Measurements from ENCODE around the gene CERS6. TPM values are rescaled to one million over a fixed set of nuclear protein-coding genes. Genes with fewer than 3 reads are reported as not detected.

Gene CERS6
- total and polyA plus RNA-seq, 3 donors from 2014 or later, result 24.7 to 71.0 (median 59.4) TPM

DNA sequence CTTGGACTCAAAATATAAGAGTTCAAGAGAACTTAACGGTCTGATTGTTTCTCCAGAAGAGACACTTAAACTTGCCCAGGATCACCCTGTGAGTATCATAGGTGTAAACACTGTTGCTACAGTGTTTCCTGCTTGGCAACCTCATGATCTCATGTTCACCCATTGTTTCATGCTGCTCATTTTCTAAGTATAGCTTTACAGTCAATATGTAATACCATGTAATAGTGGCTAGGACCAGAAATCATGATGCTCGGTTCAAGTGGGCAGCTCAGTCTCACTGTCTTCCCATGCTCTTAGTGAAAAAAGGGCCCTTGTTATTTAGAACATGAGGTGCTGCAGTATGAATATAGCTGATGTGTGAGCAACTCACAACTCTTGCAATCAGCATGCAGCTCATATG is 157.5 kb downstream of the CERS6 start:
- 95 to 97% methylated on average over 2 of the region's 2 CpGs for WGBS, 2 donors
- H3K27me3 ChIP-seq, result no peaks in the 10 kb centered on the region
- no peaks in the 10 kb centered on the region for H3K4me1 ChIP-seq
- no peaks in the 10 kb centered on the region for H3K36me3 ChIP-seq (ENCODE audit: low read depth, missing control alignments)
- intact Hi-C loops (cut with DNase I; ENCODE audit: low total_unique reads), result no loop called here
- no peak overlapping the region for H3K27ac ChIP-seq
- DNase-seq, result no peak
- TF ChIP-seq, protein P1, sequence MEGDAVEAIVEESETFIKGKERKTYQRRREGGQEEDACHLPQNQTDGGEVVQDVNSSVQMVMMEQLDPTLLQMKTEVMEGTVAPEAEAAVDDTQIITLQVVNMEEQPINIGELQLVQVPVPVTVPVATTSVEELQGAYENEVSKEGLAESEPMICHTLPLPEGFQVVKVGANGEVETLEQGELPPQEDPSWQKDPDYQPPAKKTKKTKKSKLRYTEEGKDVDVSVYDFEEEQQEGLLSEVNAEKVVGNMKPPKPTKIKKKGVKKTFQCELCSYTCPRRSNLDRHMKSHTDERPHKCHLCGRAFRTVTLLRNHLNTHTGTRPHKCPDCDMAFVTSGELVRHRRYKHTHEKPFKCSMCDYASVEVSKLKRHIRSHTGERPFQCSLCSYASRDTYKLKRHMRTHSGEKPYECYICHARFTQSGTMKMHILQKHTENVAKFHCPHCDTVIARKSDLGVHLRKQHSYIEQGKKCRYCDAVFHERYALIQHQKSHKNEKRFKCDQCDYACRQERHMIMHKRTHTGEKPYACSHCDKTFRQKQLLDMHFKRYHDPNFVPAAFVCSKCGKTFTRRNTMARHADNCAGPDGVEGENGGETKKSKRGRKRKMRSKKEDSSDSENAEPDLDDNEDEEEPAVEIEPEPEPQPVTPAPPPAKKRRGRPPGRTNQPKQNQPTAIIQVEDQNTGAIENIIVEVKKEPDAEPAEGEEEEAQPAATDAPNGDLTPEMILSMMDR (IDR thresholded peaks at IDR 0.05), result no peak
- TF ChIP-seq POLR2A (IDR thresholded peaks at IDR 0.05), result no peak
- no peak overlapping the region for H3K4me3 ChIP-seq
- no peaks in the 10 kb centered on the region for H3K9me3 ChIP-seq

DNA sequence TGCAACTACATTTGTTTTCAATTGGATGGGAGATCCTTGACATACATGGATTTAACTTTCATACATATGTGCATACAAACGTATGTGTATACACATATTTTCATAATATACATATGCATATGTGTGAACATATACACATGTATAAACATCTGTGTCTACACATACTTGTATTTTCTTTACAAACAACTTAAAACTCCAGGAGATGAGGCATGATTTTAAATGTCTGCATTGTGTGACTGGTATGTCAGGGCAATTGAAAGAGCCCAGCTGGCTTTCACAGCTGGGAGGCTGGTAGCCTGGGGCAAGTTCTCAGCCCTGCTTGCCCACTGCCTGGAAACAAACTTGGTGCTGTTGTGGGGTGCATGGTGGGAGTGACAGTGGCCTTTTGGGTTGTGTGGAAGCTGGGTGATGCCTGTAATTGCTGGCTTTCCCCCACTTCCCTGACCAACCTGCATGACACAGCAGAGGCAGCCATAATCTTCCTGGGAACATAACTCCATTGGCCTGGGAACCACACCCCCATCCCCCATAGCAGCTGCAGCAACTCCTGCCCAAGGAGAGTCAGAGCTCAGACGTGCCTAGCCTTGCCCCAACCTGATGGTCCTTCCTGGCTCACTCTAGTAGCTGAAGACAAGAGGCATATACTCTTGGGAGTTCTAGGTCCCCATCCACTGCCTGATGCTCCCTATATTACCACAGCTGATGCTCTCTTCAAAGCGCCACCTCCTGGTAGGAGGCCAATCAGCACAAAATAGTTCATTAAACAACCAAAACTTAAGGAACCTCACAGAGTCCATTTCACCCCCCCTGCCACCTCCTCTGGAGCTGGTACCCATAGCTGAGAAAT is 158.3 kb downstream of the CERS6 start:
- Histone ChIP-seq H3K9me3 (no peaks in the 10 kb centered on the region), H3K4me1 (no peaks in the 10 kb centered on the region), H3K27me3 (no peaks in the 10 kb centered on the region), H3K27ac (no peak overlapping the region), H3K36me3 (ENCODE audit: low read depth, missing control alignments) (no peaks in the 10 kb centered on the region), H3K4me3 (no peak overlapping the region)
- intact Hi-C loops (cut with DNase I; ENCODE audit: low total_unique reads), result no loop called here
- 43 to 62% methylated on average over 2 to 3 of the region's 3 CpGs for WGBS, 2 donors
- no peak for TF ChIP-seq POLR2A (IDR thresholded peaks at IDR 0.05)
- TF ChIP-seq, protein P1 (IDR thresholded peaks at IDR 0.05), result no peak
- DNase-seq, result no peak

DNA sequence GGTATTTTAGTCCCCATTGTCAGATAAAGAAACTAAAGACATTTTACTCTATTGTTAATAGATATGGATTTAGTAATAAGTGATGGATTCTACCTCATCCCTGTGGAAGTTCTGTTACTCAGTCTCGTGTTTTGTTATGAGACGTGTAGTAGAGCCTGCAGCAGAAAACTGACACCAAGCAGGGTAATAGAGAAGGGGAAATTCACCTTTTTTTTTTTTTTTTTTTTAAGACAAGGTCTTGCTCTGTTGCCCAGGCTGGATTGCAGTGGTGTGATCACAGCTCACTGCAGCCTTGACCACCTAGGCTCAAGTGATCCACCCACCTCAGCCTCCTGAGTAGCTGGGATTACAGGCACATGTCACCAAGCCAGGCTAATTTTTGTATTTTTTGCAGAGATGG is 164.5 kb downstream of the CERS6 start:
- intact Hi-C loops (cut with DNase I; ENCODE audit: low total_unique reads), result no loop called here
- Histone ChIP-seq H3K4me1 (no peaks in the 10 kb centered on the region), H3K36me3 (ENCODE audit: low read depth, missing control alignments) (no peaks in the 10 kb centered on the region), H3K4me3 (no peak overlapping the region), H3K27me3 (no peaks in the 10 kb centered on the region), H3K27ac (no peak overlapping the region), H3K9me3 (no peaks in the 10 kb centered on the region)
- TF ChIP-seq POLR2A (IDR thresholded peaks at IDR 0.05), result no peak
- TF ChIP-seq, protein P1 (IDR thresholded peaks at IDR 0.05), result no peak
- DNase-seq, result no peak
- WGBS, 2 donors, result 87 to 97% methylated on average over 2 of the region's 2 CpGs

DNA sequence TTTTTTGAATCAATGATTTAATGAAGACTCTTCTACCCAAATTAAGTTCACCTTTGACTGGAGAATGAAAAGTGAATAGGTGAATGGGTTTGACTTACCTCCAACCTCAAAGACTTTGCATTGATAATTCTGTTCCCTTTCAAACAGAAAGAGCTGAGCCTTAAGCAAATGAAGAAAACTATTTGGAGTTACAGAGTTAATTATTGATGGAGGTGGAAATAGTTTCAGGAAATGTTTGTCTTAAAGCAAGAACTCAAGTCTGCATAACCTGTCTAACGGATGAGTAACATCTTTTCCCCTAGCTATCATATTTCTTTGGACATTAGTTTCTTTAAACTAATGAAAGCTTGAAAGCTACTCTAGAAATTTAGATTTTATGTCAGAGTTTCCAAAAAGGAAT is 166.5 kb downstream of the CERS6 start:
- TF ChIP-seq, protein P1 (IDR thresholded peaks at IDR 0.05), result no peak
- TF ChIP-seq POLR2A (IDR thresholded peaks at IDR 0.05), result no peak
- Histone ChIP-seq H3K36me3 (ENCODE audit: low read depth, missing control alignments) (no peaks in the 10 kb centered on the region), H3K27me3 (no peaks in the 10 kb centered on the region), H3K4me1 (no peaks in the 10 kb centered on the region), H3K27ac (no peak overlapping the region), H3K9me3 (no peaks in the 10 kb centered on the region), H3K4me3 (no peak overlapping the region)
- intact Hi-C loops (cut with DNase I; ENCODE audit: low total_unique reads), result no loop called here
- no peak for DNase-seq
- 87 to 93% methylated on average over 1 of the region's 1 CpG for WGBS, 2 donors

DNA sequence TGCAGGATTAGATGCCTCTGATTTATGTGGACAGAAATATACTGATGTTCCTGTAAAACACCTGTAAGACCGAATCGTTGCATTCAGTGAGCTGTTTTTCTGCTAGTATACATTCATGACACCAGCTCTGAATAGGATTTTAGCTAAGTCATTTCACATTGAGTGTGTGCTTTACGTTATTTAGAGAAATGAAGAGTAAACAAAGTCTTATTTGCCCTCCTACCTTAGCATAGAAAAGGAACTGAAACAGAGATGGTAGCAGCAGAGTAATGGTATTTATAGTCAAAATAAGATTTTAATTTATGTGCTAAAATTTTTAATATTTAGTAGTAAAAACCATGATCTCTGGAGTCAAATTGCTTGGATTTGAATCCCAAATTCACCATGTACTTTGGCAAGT is 168.0 kb downstream of the CERS6 start:
- 90 to 95% methylated on average over 3 of the region's 3 CpGs for WGBS, 2 donors
- intact Hi-C loops (cut with DNase I; ENCODE audit: low total_unique reads), result no loop called here
- no peak for TF ChIP-seq POLR2A (IDR thresholded peaks at IDR 0.05)
- TF ChIP-seq, protein P1 (IDR thresholded peaks at IDR 0.05), result no peak
- DNase-seq, result no peak
- Histone ChIP-seq H3K36me3 (ENCODE audit: low read depth, missing control alignments) (no peaks in the 10 kb centered on the region), H3K4me3 (no peak overlapping the region), H3K9me3 (no peaks in the 10 kb centered on the region), H3K27ac (no peak overlapping the region), H3K4me1 (no peaks in the 10 kb centered on the region), H3K27me3 (no peaks in the 10 kb centered on the region)

Data from testis (tissue), 3 donors.